Progenitor cell of endocrine pancreas (in vitro differentiated cells): ENCODE data around the gene ARHGAP15. TPM values are rescaled to one million over a fixed set of nuclear protein-coding genes. Genes with fewer than 3 reads are reported as not detected.

ENCODE experiments used
- DNase-seq: peaks from one replicate; pipeline ENCODE4 v3.0.0; 2021; ENCODE audit warnings: low spot score; ENCODE audit not compliant: unreplicated experiment
- H3K27ac Mint-ChIP-seq: 2 replicates; pipeline ENCODE4 v1.8.0; 2021; ENCODE audit warnings: mild to moderate bottlenecking, moderate library complexity, mixed read lengths
- H3K27me3 Mint-ChIP-seq: 2 replicates; pipeline ENCODE4 v1.8.0; 2021; ENCODE audit warnings: mixed read lengths
- H3K36me3 Mint-ChIP-seq: 2 replicates; pipeline ENCODE4 v1.8.0; 2022; ENCODE audit warnings: mixed read lengths; ENCODE audit not compliant: insufficient read depth
- H3K4me1 Mint-ChIP-seq: 2 replicates; pipeline ENCODE4 v1.8.0; 2021; ENCODE audit warnings: low read depth, mixed read lengths
- H3K4me3 Mint-ChIP-seq: 2 replicates; pipeline ENCODE4 v1.8.0; 2021; ENCODE audit warnings: low read depth, mild to moderate bottlenecking, moderate library complexity, mixed read lengths
- H3K9me3 Mint-ChIP-seq: 2 replicates; pipeline ENCODE4 v1.8.0; 2021; ENCODE audit warnings: low read depth, mixed read lengths
- CTCF ChIP-seq: fragments of 200-600 bp; sonication (generic); IDR thresholded peaks from one replicate; pipeline ENCODE4 v1.5.0; 2021; ENCODE audit warnings: antibody characterized with exemption, mild to moderate bottlenecking; ENCODE audit not compliant: unreplicated experiment
- total RNA-seq: library from RNA; stranded (reverse); gene quantifications from 2 replicates; pipeline ENCODE4 v1.2.1, GENCODE V29; 2021

ARHGAP15 gene
- total RNA-seq, 1 donor from 2014 or later, result not detected

GRCh38 chr2:143469323-143469722 is 340.1 kb downstream of the ARHGAP15 start:
- no peak for TF ChIP-seq CTCF
- no peaks in the 10 kb centered on the region for H3K36me3 Mint-ChIP-seq
- DNase-seq, result no peak
- H3K9me3 Mint-ChIP-seq, result peaks cover 8% of the 10 kb centered on the region
- no peaks in the 10 kb centered on the region for H3K27me3 Mint-ChIP-seq
- no peaks in the 10 kb centered on the region for H3K4me1 Mint-ChIP-seq
- no peak overlapping the region for H3K27ac Mint-ChIP-seq
- no peak overlapping the region for H3K4me3 Mint-ChIP-seq

GRCh38 chr2:143471550-143471949 is 342.3 kb downstream of the ARHGAP15 start:
- no peak for DNase-seq
- Mint-ChIP-seq H3K27ac (no peak overlapping the region), H3K4me1 (no peaks in the 10 kb centered on the region), H3K36me3 (no peaks in the 10 kb centered on the region), H3K9me3 (peaks cover 8% of the 10 kb centered on the region), H3K27me3 (no peaks in the 10 kb centered on the region), H3K4me3 (no peak overlapping the region)
- TF ChIP-seq CTCF, result no peak

- H3K36me3 Mint-ChIP-seq, result no peaks in the 10 kb centered on the region
- H3K9me3 Mint-ChIP-seq, result peaks cover 8% of the 10 kb centered on the region
- DNase-seq, result no peak
- no peaks in the 10 kb centered on the region for H3K4me1 Mint-ChIP-seq
- no peaks in the 10 kb centered on the region for H3K27me3 Mint-ChIP-seq
- H3K4me3 Mint-ChIP-seq, result no peak overlapping the region
- H3K27ac Mint-ChIP-seq, result no peak overlapping the region
- TF ChIP-seq CTCF, result no peak
Observed at GRCh38 chr2:143473216-143473615, 344.0 kb downstream of the ARHGAP15 start.

GRCh38 chr2:143473820-143474219 is 344.6 kb downstream of the ARHGAP15 start:
- no peak overlapping the region for H3K27ac Mint-ChIP-seq
- H3K36me3 Mint-ChIP-seq, result no peaks in the 10 kb centered on the region
- H3K4me1 Mint-ChIP-seq, result no peaks in the 10 kb centered on the region
- no peak for DNase-seq
- H3K4me3 Mint-ChIP-seq, result no peak overlapping the region
- H3K9me3 Mint-ChIP-seq, result peaks cover 8% of the 10 kb centered on the region
- no peaks in the 10 kb centered on the region for H3K27me3 Mint-ChIP-seq
- TF ChIP-seq CTCF, result no peak

GRCh38 chr2:143474586-143474985 is 345.4 kb downstream of the ARHGAP15 start:
- Mint-ChIP-seq H3K9me3 (peaks cover 8% of the 10 kb centered on the region), H3K27me3 (no peaks in the 10 kb centered on the region), H3K36me3 (no peaks in the 10 kb centered on the region), H3K4me3 (no peak overlapping the region), H3K4me1 (no peaks in the 10 kb centered on the region), H3K27ac (no peak overlapping the region)
- no peak for TF ChIP-seq CTCF
- no peak for DNase-seq
